ENCODE measurements around the gene ITGA2B. TPM values are rescaled to one million over a fixed set of nuclear protein-coding genes. Genes with fewer than 3 reads are reported as not detected.

Gene ITGA2B
- total and polyA plus RNA-seq, 2 donors (not counting 1 experiment from before 2014, with no cell fraction given): 0.10 to 0.66 TPM

DNA sequence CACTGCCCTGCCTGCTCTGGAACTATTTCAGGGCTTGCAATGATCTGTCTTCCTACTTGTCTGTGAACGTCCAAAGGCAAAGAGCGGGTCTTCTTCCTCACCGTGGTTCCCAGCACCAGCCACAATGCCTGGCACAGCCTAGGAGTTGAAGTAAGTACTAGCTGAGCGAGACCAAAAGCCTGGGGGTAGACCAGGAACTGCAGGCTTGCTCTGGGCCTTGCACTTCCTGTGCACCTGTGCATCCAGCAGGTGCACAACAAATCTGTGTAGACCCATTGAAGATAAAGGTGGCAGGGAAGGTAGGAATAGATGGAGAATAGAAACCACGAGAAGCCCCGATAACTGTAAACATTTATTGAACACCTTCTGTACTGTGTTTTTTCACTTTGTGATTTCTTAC is 30.4 kb downstream of the ITGA2B start:
- DNase-seq (ENCODE audit: low read depth in 2 of 2): no peak
- H3K4me3 ChIP-seq (replicated peaks in 1 of 4; ENCODE audit: control extremely low read depth in 1 of 4, insufficient read depth in 1 of 4, low read depth in 3 of 4, low read length in 4 of 4): no peak overlapping the region
- TF ChIP-seq, protein P1, sequence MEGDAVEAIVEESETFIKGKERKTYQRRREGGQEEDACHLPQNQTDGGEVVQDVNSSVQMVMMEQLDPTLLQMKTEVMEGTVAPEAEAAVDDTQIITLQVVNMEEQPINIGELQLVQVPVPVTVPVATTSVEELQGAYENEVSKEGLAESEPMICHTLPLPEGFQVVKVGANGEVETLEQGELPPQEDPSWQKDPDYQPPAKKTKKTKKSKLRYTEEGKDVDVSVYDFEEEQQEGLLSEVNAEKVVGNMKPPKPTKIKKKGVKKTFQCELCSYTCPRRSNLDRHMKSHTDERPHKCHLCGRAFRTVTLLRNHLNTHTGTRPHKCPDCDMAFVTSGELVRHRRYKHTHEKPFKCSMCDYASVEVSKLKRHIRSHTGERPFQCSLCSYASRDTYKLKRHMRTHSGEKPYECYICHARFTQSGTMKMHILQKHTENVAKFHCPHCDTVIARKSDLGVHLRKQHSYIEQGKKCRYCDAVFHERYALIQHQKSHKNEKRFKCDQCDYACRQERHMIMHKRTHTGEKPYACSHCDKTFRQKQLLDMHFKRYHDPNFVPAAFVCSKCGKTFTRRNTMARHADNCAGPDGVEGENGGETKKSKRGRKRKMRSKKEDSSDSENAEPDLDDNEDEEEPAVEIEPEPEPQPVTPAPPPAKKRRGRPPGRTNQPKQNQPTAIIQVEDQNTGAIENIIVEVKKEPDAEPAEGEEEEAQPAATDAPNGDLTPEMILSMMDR (conservative IDR thresholded peaks at IDR 0.05 in 1 of 2, IDR thresholded peaks at IDR 0.05 in 1 of 2; ENCODE audit: low read depth in 1 of 2, low read length in 2 of 2): no peak
- TF ChIP-seq EZH2 (IDR thresholded peaks at IDR 0.05; ENCODE audit: low read length, missing control alignments): no peak
- no peak overlapping the region for H3K9ac ChIP-seq (ENCODE audit: insufficient read depth, low read length)
- no peak overlapping the region for H3K27ac ChIP-seq (ENCODE audit: insufficient read depth, low read length)
- no peak overlapping the region for H2AFZ ChIP-seq (ENCODE audit: low read length)
- no peaks in the 10 kb centered on the region for H3K9me3 ChIP-seq (ENCODE audit: control insufficient read depth, insufficient read depth, low read depth, low read length)
- no peaks in the 10 kb centered on the region for H4K20me1 ChIP-seq (ENCODE audit: control insufficient read depth, extremely low read depth, insufficient read depth, low read length)
- no peaks in the 10 kb centered on the region for H3K36me3 ChIP-seq (ENCODE audit: control insufficient read depth, insufficient read depth, low read length)
- H3K4me2 ChIP-seq (ENCODE audit: extremely low read depth, insufficient read depth, low read length): no peak overlapping the region
- no peaks in the 10 kb centered on the region for H3K27me3 ChIP-seq (ENCODE audit: control insufficient read depth, insufficient read depth, low read length)
- H3K79me2 ChIP-seq (ENCODE audit: control insufficient read depth, insufficient read depth, low read length): no peaks in the 10 kb centered on the region
- peaks cover 5% of the 10 kb centered on the region for H3K4me1 ChIP-seq (ENCODE audit: control insufficient read depth, extremely low read depth, insufficient read depth, low read length)

DNA sequence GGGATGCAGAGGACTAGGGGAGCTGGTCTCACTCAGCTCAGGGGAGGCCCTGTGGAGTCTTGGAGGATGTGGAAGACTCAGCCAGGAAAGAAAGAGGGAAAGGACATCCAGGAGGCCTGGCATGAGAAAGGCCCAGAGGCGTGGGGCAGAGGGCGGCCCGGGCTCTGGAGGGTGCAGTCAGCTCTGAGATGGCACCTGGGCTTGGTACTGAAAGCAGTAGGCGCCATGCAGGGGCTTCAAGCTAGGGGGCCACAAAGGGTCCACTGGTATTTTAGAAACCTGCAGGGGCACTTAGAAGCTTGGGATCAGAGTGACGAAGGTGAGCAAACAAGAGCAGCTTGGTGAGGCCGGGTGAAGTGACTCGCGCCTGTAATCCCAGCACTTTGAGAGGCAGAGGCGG is 31.4 kb downstream of the ITGA2B start:
- DNase-seq (ENCODE audit: low read depth in 2 of 2): no peak
- Histone ChIP-seq H3K36me3 (ENCODE audit: control insufficient read depth, insufficient read depth, low read length) (no peaks in the 10 kb centered on the region), H2AFZ (ENCODE audit: low read length) (no peak overlapping the region), H3K27ac (ENCODE audit: insufficient read depth, low read length) (no peak overlapping the region), H3K4me1 (ENCODE audit: control insufficient read depth, extremely low read depth, insufficient read depth, low read length) (peaks cover 5% of the 10 kb centered on the region), H3K9ac (ENCODE audit: insufficient read depth, low read length) (no peak overlapping the region), H3K9me3 (ENCODE audit: control insufficient read depth, insufficient read depth, low read depth, low read length) (no peaks in the 10 kb centered on the region), H3K79me2 (ENCODE audit: control insufficient read depth, insufficient read depth, low read length) (no peaks in the 10 kb centered on the region), H3K4me2 (ENCODE audit: extremely low read depth, insufficient read depth, low read length) (no peak overlapping the region), H4K20me1 (ENCODE audit: control insufficient read depth, extremely low read depth, insufficient read depth, low read length) (no peaks in the 10 kb centered on the region), H3K4me3 (replicated peaks in 1 of 4; ENCODE audit: control extremely low read depth in 1 of 4, insufficient read depth in 1 of 4, low read depth in 3 of 4, low read length in 4 of 4) (no peak overlapping the region), H3K27me3 (ENCODE audit: control insufficient read depth, insufficient read depth, low read length) (no peaks in the 10 kb centered on the region)
- TF ChIP-seq, protein P1 (conservative IDR thresholded peaks at IDR 0.05 in 1 of 2, IDR thresholded peaks at IDR 0.05 in 1 of 2; ENCODE audit: low read depth in 1 of 2, low read length in 2 of 2): no peak
- no peak for TF ChIP-seq EZH2 (IDR thresholded peaks at IDR 0.05; ENCODE audit: low read length, missing control alignments)

DNA sequence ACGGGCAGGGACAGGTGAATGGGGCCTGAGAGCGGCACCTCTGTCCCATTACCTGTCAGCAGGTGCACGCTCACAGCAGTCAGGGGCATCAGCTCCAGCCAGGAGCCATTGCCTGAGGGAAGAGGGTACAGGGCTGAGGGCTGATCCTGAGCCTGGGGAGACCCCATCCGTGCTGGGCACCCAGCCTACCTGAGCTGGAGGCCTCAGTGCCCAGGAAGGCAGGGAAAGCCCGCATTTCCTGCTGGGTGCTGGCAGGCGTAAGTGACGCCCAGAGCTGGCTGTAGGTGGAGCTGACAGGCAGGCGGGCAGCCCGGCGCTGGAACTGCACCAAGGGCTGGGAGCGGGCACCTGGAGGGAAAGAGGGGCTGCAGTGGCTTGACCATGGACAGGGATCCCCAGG is 33.2 kb downstream of the ITGA2B start:
- DNase-seq (ENCODE audit: low read depth in 2 of 2): no peak

More for the DNA sequence above, 33.2 kb downstream of the ITGA2B start:
- H3K36me3 ChIP-seq (ENCODE audit: control insufficient read depth, insufficient read depth, low read length): peaks cover 12% of the 10 kb centered on the region
- peaks cover 5% of the 10 kb centered on the region for H3K4me1 ChIP-seq (ENCODE audit: control insufficient read depth, extremely low read depth, insufficient read depth, low read length)
- no peak for TF ChIP-seq EZH2 (IDR thresholded peaks at IDR 0.05; ENCODE audit: low read length, missing control alignments)
- TF ChIP-seq, protein P1 (conservative IDR thresholded peaks at IDR 0.05 in 1 of 2, IDR thresholded peaks at IDR 0.05 in 1 of 2; ENCODE audit: low read depth in 1 of 2, low read length in 2 of 2): no peak
- no peak overlapping the region for H2AFZ ChIP-seq (ENCODE audit: low read length)
- H3K4me2 ChIP-seq (ENCODE audit: extremely low read depth, insufficient read depth, low read length): no peak overlapping the region
- no peaks in the 10 kb centered on the region for H4K20me1 ChIP-seq (ENCODE audit: control insufficient read depth, extremely low read depth, insufficient read depth, low read length)
- no peaks in the 10 kb centered on the region for H3K79me2 ChIP-seq (ENCODE audit: control insufficient read depth, insufficient read depth, low read length)
- H3K9ac ChIP-seq (ENCODE audit: insufficient read depth, low read length): no peak overlapping the region
- no peak overlapping the region for H3K27ac ChIP-seq (ENCODE audit: insufficient read depth, low read length)
- no peak overlapping the region for H3K4me3 ChIP-seq (replicated peaks in 1 of 4; ENCODE audit: control extremely low read depth in 1 of 4, insufficient read depth in 1 of 4, low read depth in 3 of 4, low read length in 4 of 4)
- no peaks in the 10 kb centered on the region for H3K9me3 ChIP-seq (ENCODE audit: control insufficient read depth, insufficient read depth, low read depth, low read length)
- no peaks in the 10 kb centered on the region for H3K27me3 ChIP-seq (ENCODE audit: control insufficient read depth, insufficient read depth, low read length)
